ENCODE data around the gene TTC3.

Gene TTC3

DNA sequence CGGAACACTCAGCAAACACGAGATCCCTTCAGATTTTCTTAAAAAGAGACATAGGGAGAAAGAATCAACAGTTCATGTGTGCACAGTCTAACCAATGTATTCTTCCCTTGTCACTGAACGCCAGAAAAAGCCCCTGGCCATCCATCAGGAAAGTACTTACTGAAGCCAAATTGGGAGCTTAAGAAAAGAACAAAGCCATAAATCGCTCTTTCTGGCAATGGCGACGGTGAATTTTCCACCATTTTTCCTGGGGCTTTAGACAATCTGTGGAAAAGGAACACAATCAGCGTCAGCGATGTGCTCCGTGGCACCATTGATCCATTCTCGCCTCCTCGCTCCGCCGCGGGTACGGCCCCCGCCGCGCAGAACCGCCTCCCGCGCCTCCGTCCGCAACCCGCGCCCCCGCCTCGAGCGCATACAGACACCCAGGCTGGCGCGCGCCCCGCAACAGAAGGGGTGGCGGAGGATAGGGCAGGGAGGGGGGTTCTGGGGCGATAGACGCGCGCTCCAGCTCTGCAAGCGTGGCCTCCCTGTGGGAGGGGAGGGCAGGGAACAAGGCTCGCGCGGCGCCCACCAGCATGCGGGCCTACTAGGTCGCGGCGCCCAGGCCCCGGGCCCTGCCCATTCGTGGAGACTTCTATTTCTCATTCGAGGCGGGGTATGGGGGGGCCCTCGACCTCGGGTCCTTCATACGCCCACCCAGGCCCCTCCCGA is 623 bp upstream of the TTC3 start:
- peak; percentile 40 for DNase-seq (ENCODE audit: extremely low read depth, low read depth)
- TF ChIP-seq, protein P1, sequence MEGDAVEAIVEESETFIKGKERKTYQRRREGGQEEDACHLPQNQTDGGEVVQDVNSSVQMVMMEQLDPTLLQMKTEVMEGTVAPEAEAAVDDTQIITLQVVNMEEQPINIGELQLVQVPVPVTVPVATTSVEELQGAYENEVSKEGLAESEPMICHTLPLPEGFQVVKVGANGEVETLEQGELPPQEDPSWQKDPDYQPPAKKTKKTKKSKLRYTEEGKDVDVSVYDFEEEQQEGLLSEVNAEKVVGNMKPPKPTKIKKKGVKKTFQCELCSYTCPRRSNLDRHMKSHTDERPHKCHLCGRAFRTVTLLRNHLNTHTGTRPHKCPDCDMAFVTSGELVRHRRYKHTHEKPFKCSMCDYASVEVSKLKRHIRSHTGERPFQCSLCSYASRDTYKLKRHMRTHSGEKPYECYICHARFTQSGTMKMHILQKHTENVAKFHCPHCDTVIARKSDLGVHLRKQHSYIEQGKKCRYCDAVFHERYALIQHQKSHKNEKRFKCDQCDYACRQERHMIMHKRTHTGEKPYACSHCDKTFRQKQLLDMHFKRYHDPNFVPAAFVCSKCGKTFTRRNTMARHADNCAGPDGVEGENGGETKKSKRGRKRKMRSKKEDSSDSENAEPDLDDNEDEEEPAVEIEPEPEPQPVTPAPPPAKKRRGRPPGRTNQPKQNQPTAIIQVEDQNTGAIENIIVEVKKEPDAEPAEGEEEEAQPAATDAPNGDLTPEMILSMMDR (IDR thresholded peaks at IDR 0.05; ENCODE audit: low read depth, low read length) = no peak

GRCh38 chr21:37073417-37074196 is 553 bp downstream of the TTC3 start:
- DNase-seq (ENCODE audit: extremely low read depth, low read depth) = no peak
- TF ChIP-seq, protein P1 (IDR thresholded peaks at IDR 0.05; ENCODE audit: low read depth, low read length) = no peak; the same call in 1 of the 2 replicates

GRCh38 chr21:37074197-37074510 is 1.1 kb downstream of the TTC3 start:
- DNase-seq (ENCODE audit: extremely low read depth, low read depth) = no peak
- TF ChIP-seq, protein P1 (IDR thresholded peaks at IDR 0.05; ENCODE audit: low read depth, low read length) = no peak

GRCh38 chr21:37074546-37074945 is 1.5 kb downstream of the TTC3 start:
- TF ChIP-seq, protein P1 (IDR thresholded peaks at IDR 0.05; ENCODE audit: low read depth, low read length) = no peak
- no peak for DNase-seq (ENCODE audit: extremely low read depth, low read depth)

GRCh38 chr21:37075214-37075770 is 2.2 kb downstream of the TTC3 start:
- TF ChIP-seq, protein P1 (IDR thresholded peaks at IDR 0.05; ENCODE audit: low read depth, low read length) = no peak
- DNase-seq (ENCODE audit: extremely low read depth, low read depth) = no peak

- TF ChIP-seq, protein P1 (IDR thresholded peaks at IDR 0.05; ENCODE audit: low read depth, low read length) = no peak
- DNase-seq (ENCODE audit: extremely low read depth, low read depth) = no peak
Observed at GRCh38 chr21:37076087-37076850, 3.2 kb downstream of the TTC3 start.

Measured in AG09319 (cell line).